ENCODE data around the gene ZNF124.
"Not testable (repeated sequence)": the region's sequence is repeated elsewhere in the genome, so short reads cannot be mapped to it uniquely, and the experiment has no call there.

The ZNF124 gene

GRCh38 chr1:247189981-247190798 lies 18.4 kb upstream of the ZNF124 start:
- no peaks in the 10 kb centered on the region for H3K4me1 ChIP-seq (ENCODE audit: insufficient read depth, low read length)
- H3K9ac ChIP-seq (ENCODE audit: low read depth, low read length), result no peak overlapping the region
- H3K36me3 ChIP-seq (ENCODE audit: insufficient read depth, low read length), result peaks cover 14% of the 10 kb centered on the region; the same call in 1 of the 2 replicates
- peaks cover 31% of the 10 kb centered on the region for H3K9me3 ChIP-seq (ENCODE audit: control insufficient read depth, insufficient read depth, low read length)

GRCh38 chr1:247185667-247186066 lies 13.8 kb upstream of the ZNF124 start:
- H3K4me1 ChIP-seq (ENCODE audit: insufficient read depth, low read length), result no peaks in the 10 kb centered on the region
- H3K9me3 ChIP-seq (ENCODE audit: control insufficient read depth, insufficient read depth, low read length), result peaks cover 23% of the 10 kb centered on the region
- H3K36me3 ChIP-seq (ENCODE audit: insufficient read depth, low read length), result 0 out of 2 replicates have a peak, but pooled peaks cover 7% of the 10 kb centered on the region
- no peak overlapping the region for H3K9ac ChIP-seq (ENCODE audit: low read depth, low read length)

GRCh38 chr1:247184254-247184653 lies 12.4 kb upstream of the ZNF124 start:
- no peaks in the 10 kb centered on the region for H3K4me1 ChIP-seq (ENCODE audit: insufficient read depth, low read length)
- H3K9me3 ChIP-seq (ENCODE audit: control insufficient read depth, insufficient read depth, low read length), result peaks cover 10% of the 10 kb centered on the region; the same call in 1 of the 2 replicates
- no peaks in the 10 kb centered on the region for H3K36me3 ChIP-seq (ENCODE audit: insufficient read depth, low read length)
- H3K9ac ChIP-seq (ENCODE audit: low read depth, low read length), result no peak overlapping the region

GRCh38 chr1:247182994-247183393 lies 11.2 kb upstream of the ZNF124 start:
- Histone ChIP-seq H3K9me3 (ENCODE audit: control insufficient read depth, insufficient read depth, low read length) (0 out of 2 replicates have a peak, but pooled peaks cover 6% of the 10 kb centered on the region), H3K4me1 (ENCODE audit: insufficient read depth, low read length) (no peaks in the 10 kb centered on the region), H3K36me3 (ENCODE audit: insufficient read depth, low read length) (no peaks in the 10 kb centered on the region), H3K9ac (ENCODE audit: low read depth, low read length) (no peak overlapping the region)

- H3K4me1 ChIP-seq (ENCODE audit: insufficient read depth, low read length), result no peaks in the 10 kb centered on the region
- H3K9me3 ChIP-seq (ENCODE audit: control insufficient read depth, insufficient read depth, low read length), result 0 out of 2 replicates have a peak, but pooled peaks cover 6% of the 10 kb centered on the region
- H3K36me3 ChIP-seq (ENCODE audit: insufficient read depth, low read length), result no peaks in the 10 kb centered on the region
- H3K9ac ChIP-seq (ENCODE audit: low read depth, low read length), result no peak overlapping the region
These were observed 8.8 kb upstream of the ZNF124 start for GRCh38 chr1:247180581-247180980.

- no peaks in the 10 kb centered on the region for H3K36me3 ChIP-seq (ENCODE audit: insufficient read depth, low read length)
- H3K9ac ChIP-seq (ENCODE audit: low read depth, low read length), result no peak overlapping the region
- H3K9me3 ChIP-seq (ENCODE audit: control insufficient read depth, insufficient read depth, low read length), result no peaks in the 10 kb centered on the region
- H3K4me1 ChIP-seq (ENCODE audit: insufficient read depth, low read length), result no peaks in the 10 kb centered on the region
These were observed 5.9 kb upstream of the ZNF124 start for GRCh38 chr1:247177755-247178154.

- H3K4me1 ChIP-seq (ENCODE audit: insufficient read depth, low read length), result no peaks in the 10 kb centered on the region
- no peaks in the 10 kb centered on the region for H3K36me3 ChIP-seq (ENCODE audit: insufficient read depth, low read length)
- H3K9ac ChIP-seq (ENCODE audit: low read depth, low read length), result no peak overlapping the region
- no peaks in the 10 kb centered on the region for H3K9me3 ChIP-seq (ENCODE audit: control insufficient read depth, insufficient read depth, low read length)
These were observed 3.6 kb upstream of the ZNF124 start for GRCh38 chr1:247175458-247175857.

GRCh38 chr1:247173431-247173830 lies 1.6 kb upstream of the ZNF124 start:
- H3K4me1 ChIP-seq (ENCODE audit: insufficient read depth, low read length), result no peaks in the 10 kb centered on the region
- H3K9me3 ChIP-seq (ENCODE audit: control insufficient read depth, insufficient read depth, low read length), result peaks cover 4% of the 10 kb centered on the region; the same call in 1 of the 2 replicates
- H3K9ac ChIP-seq (ENCODE audit: low read depth, low read length), result no peak overlapping the region
- no peaks in the 10 kb centered on the region for H3K36me3 ChIP-seq (ENCODE audit: insufficient read depth, low read length)

- no peaks in the 10 kb centered on the region for H3K4me1 ChIP-seq (ENCODE audit: insufficient read depth, low read length)
- no peaks in the 10 kb centered on the region for H3K36me3 ChIP-seq (ENCODE audit: insufficient read depth, low read length)
- H3K9ac ChIP-seq (ENCODE audit: low read depth, low read length), result no peak overlapping the region
- peaks cover 4% of the 10 kb centered on the region; the same call in 1 of the 2 replicates for H3K9me3 ChIP-seq (ENCODE audit: control insufficient read depth, insufficient read depth, low read length)
These were observed 1.2 kb upstream of the ZNF124 start for GRCh38 chr1:247172996-247173395.

GRCh38 chr1:247171443-247171842 lies 377 bp downstream of the ZNF124 start:
- not testable (repeated sequence) for H3K4me1 ChIP-seq (ENCODE audit: insufficient read depth, low read length); H3K9ac ChIP-seq (ENCODE audit: low read depth, low read length); H3K9me3 ChIP-seq (ENCODE audit: control insufficient read depth, insufficient read depth, low read length); H3K36me3 ChIP-seq (ENCODE audit: insufficient read depth, low read length)

GRCh38 chr1:247165674-247166073 lies 6.1 kb downstream of the ZNF124 start:
- Histone ChIP-seq H3K9ac (ENCODE audit: low read depth, low read length) (no peak overlapping the region), H3K36me3 (ENCODE audit: insufficient read depth, low read length) (no peaks in the 10 kb centered on the region), H3K4me1 (ENCODE audit: insufficient read depth, low read length) (no peaks in the 10 kb centered on the region), H3K9me3 (ENCODE audit: control insufficient read depth, insufficient read depth, low read length) (peaks cover 22% of the 10 kb centered on the region)

GRCh38 chr1:247164694-247165093 lies 7.1 kb downstream of the ZNF124 start:
- peaks cover under 1% of the 10 kb centered on the region; the same call in 1 of the 2 replicates for H3K36me3 ChIP-seq (ENCODE audit: insufficient read depth, low read length)

GRCh38 chr1:247156787-247157232 lies 15.0 kb downstream of the ZNF124 start:
- no peak overlapping the region for H3K9ac ChIP-seq (ENCODE audit: low read depth, low read length)
- H3K36me3 ChIP-seq (ENCODE audit: insufficient read depth, low read length), result peaks cover 30% of the 10 kb centered on the region
- peaks cover 74% of the 10 kb centered on the region for H3K9me3 ChIP-seq (ENCODE audit: control insufficient read depth, insufficient read depth, low read length)
- no peaks in the 10 kb centered on the region for H3K4me1 ChIP-seq (ENCODE audit: insufficient read depth, low read length)

More at GRCh38 chr1:247164694-247165093, 7.1 kb downstream of the ZNF124 start:
- Histone ChIP-seq H3K9ac (ENCODE audit: low read depth, low read length) (no peak overlapping the region), H3K4me1 (ENCODE audit: insufficient read depth, low read length) (no peaks in the 10 kb centered on the region), H3K9me3 (ENCODE audit: control insufficient read depth, insufficient read depth, low read length) (peaks cover 30% of the 10 kb centered on the region)

GRCh38 chr1:247147781-247148180 lies 24.0 kb downstream of the ZNF124 start:
- peaks cover 20% of the 10 kb centered on the region for H3K9me3 ChIP-seq (ENCODE audit: control insufficient read depth, insufficient read depth, low read length)
- no peak overlapping the region for H3K9ac ChIP-seq (ENCODE audit: low read depth, low read length)
- H3K4me1 ChIP-seq (ENCODE audit: insufficient read depth, low read length), result no peaks in the 10 kb centered on the region
- H3K36me3 ChIP-seq (ENCODE audit: insufficient read depth, low read length), result peaks cover 13% of the 10 kb centered on the region

GRCh38 chr1:247147120-247147519 lies 24.7 kb downstream of the ZNF124 start:
- not testable (repeated sequence) for H3K4me1 ChIP-seq (ENCODE audit: insufficient read depth, low read length); H3K9ac ChIP-seq (ENCODE audit: low read depth, low read length)
- Histone ChIP-seq H3K36me3 (ENCODE audit: insufficient read depth, low read length) (peaks cover 13% of the 10 kb centered on the region), H3K9me3 (ENCODE audit: control insufficient read depth, insufficient read depth, low read length) (peaks cover 20% of the 10 kb centered on the region)

All from ES-I3 (cell line).